ENCODE measurements around the gene PXDN. TPM values are rescaled to one million over a fixed set of nuclear protein-coding genes. Genes with fewer than 3 reads are reported as not detected.

Gene PXDN
- total RNA-seq, 1 donor from 2014 or later: 150 TPM

GRCh38 chr2:1790473-1790872, 46.2 kb upstream of the PXDN start:
- H3K4me1 Mint-ChIP-seq (ENCODE audit: unreplicated experiment): peaks cover 7% of the 10 kb centered on the region
- DNase-seq (ENCODE audit: extremely low spot score, unreplicated experiment): no peak
- H3K4me3 Mint-ChIP-seq: no peak overlapping the region
- no peak overlapping the region for H3K27ac Mint-ChIP-seq
- no peaks in the 10 kb centered on the region for H3K9me3 Mint-ChIP-seq
- TF ChIP-seq CTCF (conservative IDR thresholded peaks at IDR 0.05): no peak
- no peaks in the 10 kb centered on the region for H3K36me3 Mint-ChIP-seq
- H3K27me3 Mint-ChIP-seq: peaks cover 10% of the 10 kb centered on the region

- H3K4me3 Mint-ChIP-seq: no peak overlapping the region
- no peaks in the 10 kb centered on the region for H3K9me3 Mint-ChIP-seq
- no peaks in the 10 kb centered on the region for H3K36me3 Mint-ChIP-seq
- DNase-seq (ENCODE audit: extremely low spot score, unreplicated experiment): no peak
- peak; percentile 44 for TF ChIP-seq CTCF (conservative IDR thresholded peaks at IDR 0.05)
- peaks cover 6% of the 10 kb centered on the region for H3K4me1 Mint-ChIP-seq (ENCODE audit: unreplicated experiment)
- H3K27me3 Mint-ChIP-seq: peaks cover 10% of the 10 kb centered on the region
- H3K27ac Mint-ChIP-seq: no peak overlapping the region
These were observed 45.3 kb upstream of the PXDN start for GRCh38 chr2:1789610-1790009.

- Mint-ChIP-seq H3K4me1 (ENCODE audit: unreplicated experiment) (peaks cover 6% of the 10 kb centered on the region), H3K36me3 (no peaks in the 10 kb centered on the region), H3K27me3 (peaks cover 10% of the 10 kb centered on the region), H3K4me3 (no peak overlapping the region), H3K9me3 (no peaks in the 10 kb centered on the region), H3K27ac (no peak overlapping the region)
- DNase-seq (ENCODE audit: extremely low spot score, unreplicated experiment): no peak
- no peak for TF ChIP-seq CTCF (conservative IDR thresholded peaks at IDR 0.05)
These were observed 44.2 kb upstream of the PXDN start for GRCh38 chr2:1788478-1788959.

- no peaks in the 10 kb centered on the region for H3K9me3 Mint-ChIP-seq
- peaks cover 6% of the 10 kb centered on the region for H3K4me1 Mint-ChIP-seq (ENCODE audit: unreplicated experiment)
- H3K4me3 Mint-ChIP-seq: no peak overlapping the region
- no peak overlapping the region for H3K27ac Mint-ChIP-seq
- peaks cover 10% of the 10 kb centered on the region for H3K27me3 Mint-ChIP-seq
- no peaks in the 10 kb centered on the region for H3K36me3 Mint-ChIP-seq
- DNase-seq (ENCODE audit: extremely low spot score, unreplicated experiment): no peak
- TF ChIP-seq CTCF (conservative IDR thresholded peaks at IDR 0.05): no peak
These were observed 43.6 kb upstream of the PXDN start for GRCh38 chr2:1787755-1788477.

- no peaks in the 10 kb centered on the region for H3K36me3 Mint-ChIP-seq
- H3K4me3 Mint-ChIP-seq: no peak overlapping the region
- no peaks in the 10 kb centered on the region for H3K9me3 Mint-ChIP-seq
- peaks cover 20% of the 10 kb centered on the region for H3K27me3 Mint-ChIP-seq
- peaks cover 6% of the 10 kb centered on the region for H3K4me1 Mint-ChIP-seq (ENCODE audit: unreplicated experiment)
- DNase-seq (ENCODE audit: extremely low spot score, unreplicated experiment): no peak
- no peak overlapping the region for H3K27ac Mint-ChIP-seq
- no peak for TF ChIP-seq CTCF (conservative IDR thresholded peaks at IDR 0.05)
These were observed 40.8 kb upstream of the PXDN start for GRCh38 chr2:1784986-1785617.

Data from type B pancreatic cell (in vitro differentiated cells).